ENCODE results near the gene EED. TPM values are rescaled to one million over a fixed set of nuclear protein-coding genes. Genes with fewer than 3 reads are reported as not detected.

Gene EED
- total and polyA plus RNA-seq, 9 of the 15 experiments (the other 6 are each of a cell fraction or from before 2014, with no cell fraction given), result 33.0 to 110 (median 55.1) TPM

- no peak for FAIRE-seq
- in situ Hi-C loops (cut with MboI) (no loop called here), intact Hi-C loops (cut with micrococcal nuclease) (no loop called here)
- no peak for DNase-seq (ENCODE audit: extremely low read depth in 1 of 4, low spot score in 3 of 4)
- no peak overlapping the region for H3K4me2 ChIP-seq (ENCODE audit: insufficient read depth, low read length)
- H3K27ac ChIP-seq (ENCODE audit: extremely low read depth, low read depth, low read length), result no peak overlapping the region
- H3K27me3 ChIP-seq (ENCODE audit: control insufficient read depth in 2 of 2, insufficient read depth in 2 of 2, low read length in 2 of 2), result no peaks in the 10 kb centered on the region
- CTCF ChIA-PET (ENCODE audit: low intra/inter-chr PET ratio), result no interaction called here
- no peak overlapping the region for H3K4me3 ChIP-seq
- H3K4me1 ChIP-seq (replicated peaks in 1 of 2; ENCODE audit: control insufficient read depth in 2 of 2, insufficient read depth in 2 of 2, low read length in 2 of 2), result peaks cover 4 to 14% of the 10 kb centered on the region in 2 experiments
- H3K36me3 ChIP-seq (ENCODE audit: control insufficient read depth, insufficient read depth, low read length), result no peaks in the 10 kb centered on the region
- no peak overlapping the region for H3K9ac ChIP-seq (ENCODE audit: insufficient read depth in 1 of 2, low read depth in 2 of 2, low read length in 2 of 2)
- BruUV-seq (replicated peaks), result no TSS peak
- H2AFZ ChIP-seq (ENCODE audit: low read depth, low read length), result no peak overlapping the region
- no peaks in the 10 kb centered on the region for H3K9me1 ChIP-seq (ENCODE audit: control insufficient read depth, insufficient read depth, low read length)
- no peaks in the 10 kb centered on the region for H3K9me3 ChIP-seq (replicated peaks; ENCODE audit: control insufficient read depth, insufficient read depth, low read depth, low read length)
- TF ChIP-seq U2AF1 (optimal IDR thresholded peaks at IDR 0.05; ENCODE audit: low read depth, low read length), result no peak
- TF ChIP-seq MAFF (IDR thresholded peaks at IDR 0.05; ENCODE audit: low read length), result no peak
- TF ChIP-seq, protein P1, sequence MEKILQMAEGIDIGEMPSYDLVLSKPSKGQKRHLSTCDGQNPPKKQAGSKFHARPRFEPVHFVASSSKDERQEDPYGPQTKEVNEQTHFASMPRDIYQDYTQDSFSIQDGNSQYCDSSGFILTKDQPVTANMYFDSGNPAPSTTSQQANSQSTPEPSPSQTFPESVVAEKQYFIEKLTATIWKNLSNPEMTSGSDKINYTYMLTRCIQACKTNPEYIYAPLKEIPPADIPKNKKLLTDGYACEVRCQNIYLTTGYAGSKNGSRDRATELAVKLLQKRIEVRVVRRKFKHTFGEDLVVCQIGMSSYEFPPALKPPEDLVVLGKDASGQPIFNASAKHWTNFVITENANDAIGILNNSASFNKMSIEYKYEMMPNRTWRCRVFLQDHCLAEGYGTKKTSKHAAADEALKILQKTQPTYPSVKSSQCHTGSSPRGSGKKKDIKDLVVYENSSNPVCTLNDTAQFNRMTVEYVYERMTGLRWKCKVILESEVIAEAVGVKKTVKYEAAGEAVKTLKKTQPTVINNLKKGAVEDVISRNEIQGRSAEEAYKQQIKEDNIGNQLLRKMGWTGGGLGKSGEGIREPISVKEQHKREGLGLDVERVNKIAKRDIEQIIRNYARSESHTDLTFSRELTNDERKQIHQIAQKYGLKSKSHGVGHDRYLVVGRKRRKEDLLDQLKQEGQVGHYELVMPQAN (IDR thresholded peaks at IDR 0.05; ENCODE audit: borderline replicate concordance), result no peak
- no peak for TF ChIP-seq ZKSCAN8 (CRISPR knock-in tag; IDR thresholded peaks at IDR 0.05)
- TF ChIP-seq GTF2F1 (IDR thresholded peaks at IDR 0.05; ENCODE audit: low read depth, low read length), result no peak
- no peak for TF ChIP-seq TCFL5 (CRISPR knock-in tag; conservative IDR thresholded peaks at IDR 0.05)
- no peak for TF ChIP-seq RBM39 (optimal IDR thresholded peaks at IDR 0.05; ENCODE audit: low read depth, low read length)
- TF ChIP-seq, protein P2, sequence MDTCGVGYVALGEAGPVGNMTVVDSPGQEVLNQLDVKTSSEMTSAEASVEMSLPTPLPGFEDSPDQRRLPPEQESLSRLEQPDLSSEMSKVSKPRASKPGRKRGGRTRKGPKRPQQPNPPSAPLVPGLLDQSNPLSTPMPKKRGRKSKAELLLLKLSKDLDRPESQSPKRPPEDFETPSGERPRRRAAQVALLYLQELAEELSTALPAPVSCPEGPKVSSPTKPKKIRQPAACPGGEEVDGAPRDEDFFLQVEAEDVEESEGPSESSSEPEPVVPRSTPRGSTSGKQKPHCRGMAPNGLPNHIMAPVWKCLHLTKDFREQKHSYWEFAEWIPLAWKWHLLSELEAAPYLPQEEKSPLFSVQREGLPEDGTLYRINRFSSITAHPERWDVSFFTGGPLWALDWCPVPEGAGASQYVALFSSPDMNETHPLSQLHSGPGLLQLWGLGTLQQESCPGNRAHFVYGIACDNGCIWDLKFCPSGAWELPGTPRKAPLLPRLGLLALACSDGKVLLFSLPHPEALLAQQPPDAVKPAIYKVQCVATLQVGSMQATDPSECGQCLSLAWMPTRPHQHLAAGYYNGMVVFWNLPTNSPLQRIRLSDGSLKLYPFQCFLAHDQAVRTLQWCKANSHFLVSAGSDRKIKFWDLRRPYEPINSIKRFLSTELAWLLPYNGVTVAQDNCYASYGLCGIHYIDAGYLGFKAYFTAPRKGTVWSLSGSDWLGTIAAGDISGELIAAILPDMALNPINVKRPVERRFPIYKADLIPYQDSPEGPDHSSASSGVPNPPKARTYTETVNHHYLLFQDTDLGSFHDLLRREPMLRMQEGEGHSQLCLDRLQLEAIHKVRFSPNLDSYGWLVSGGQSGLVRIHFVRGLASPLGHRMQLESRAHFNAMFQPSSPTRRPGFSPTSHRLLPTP (IDR thresholded peaks at IDR 0.05; ENCODE audit: borderline replicate concordance, extremely low read depth, insufficient read length), result no peak
- TF ChIP-seq ZNF224 (CRISPR knock-in tag; IDR thresholded peaks at IDR 0.05), result no peak
- no peak for TF ChIP-seq CREB3 (tag; conservative IDR thresholded peaks at IDR 0.05; ENCODE audit: low read depth)
- POLR2A ChIA-PET, result interaction anchor here (1.1 kb wide), 1 partner anchor 29 kb away, joined by 3 read pairs; no protein-coding TSS in a partner anchor
- ATAC-seq, result no peak
- H4K20me1 ChIP-seq (replicated peaks; ENCODE audit: control insufficient read depth, insufficient read depth, low read length), result no peaks in the 10 kb centered on the region
- no peaks in the 10 kb centered on the region for H3K79me2 ChIP-seq (ENCODE audit: control insufficient read depth, insufficient read depth, low read length)
Measured at GRCh38 chr11:86230921-86231434, 13.6 kb upstream of the EED start.
